ENCODE data around the gene SPTLC1. TPM values are rescaled to one million over a fixed set of nuclear protein-coding genes. Genes with fewer than 3 reads are reported as not detected.

The SPTLC1 gene
- total and polyA plus RNA-seq, 10 of the 15 experiments (the other 5 are each of a cell fraction or from before 2014, with no cell fraction given) = 38.0 to 68.7 (median 52.8) TPM

- TF ChIP-seq, protein P1, sequence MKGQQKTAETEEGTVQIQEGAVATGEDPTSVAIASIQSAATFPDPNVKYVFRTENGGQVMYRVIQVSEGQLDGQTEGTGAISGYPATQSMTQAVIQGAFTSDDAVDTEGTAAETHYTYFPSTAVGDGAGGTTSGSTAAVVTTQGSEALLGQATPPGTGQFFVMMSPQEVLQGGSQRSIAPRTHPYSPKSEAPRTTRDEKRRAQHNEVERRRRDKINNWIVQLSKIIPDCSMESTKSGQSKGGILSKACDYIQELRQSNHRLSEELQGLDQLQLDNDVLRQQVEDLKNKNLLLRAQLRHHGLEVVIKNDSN (IDR thresholded peaks at IDR 0.05; ENCODE audit: borderline replicate concordance, extremely low read length, insufficient read depth, low read depth, low read length) = no peak
- TF ChIP-seq ZNF622 (IDR thresholded peaks at IDR 0.05) (no peak), KDM1A (IDR thresholded peaks at IDR 0.05; ENCODE audit: borderline replicate concordance) (no peak), SIN3A (IDR thresholded peaks at IDR 0.05; ENCODE audit: low read depth, low read length) (no peak), ZSCAN29 (IDR thresholded peaks at IDR 0.05) (no peak), SRF (IDR thresholded peaks at IDR 0.05; ENCODE audit: low read depth in 2 of 2, low read length in 2 of 2) (no peak), PBX3 (IDR thresholded peaks at IDR 0.05; ENCODE audit: insufficient replicate concordance, low read depth, low read length) (no peak), NR2F1 (conservative IDR thresholded peaks at IDR 0.05) (no peak)
- TF ChIP-seq, protein P2, sequence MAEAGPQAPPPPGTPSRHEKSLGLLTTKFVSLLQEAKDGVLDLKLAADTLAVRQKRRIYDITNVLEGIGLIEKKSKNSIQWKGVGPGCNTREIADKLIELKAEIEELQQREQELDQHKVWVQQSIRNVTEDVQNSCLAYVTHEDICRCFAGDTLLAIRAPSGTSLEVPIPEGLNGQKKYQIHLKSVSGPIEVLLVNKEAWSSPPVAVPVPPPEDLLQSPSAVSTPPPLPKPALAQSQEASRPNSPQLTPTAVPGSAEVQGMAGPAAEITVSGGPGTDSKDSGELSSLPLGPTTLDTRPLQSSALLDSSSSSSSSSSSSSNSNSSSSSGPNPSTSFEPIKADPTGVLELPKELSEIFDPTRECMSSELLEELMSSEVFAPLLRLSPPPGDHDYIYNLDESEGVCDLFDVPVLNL (IDR thresholded peaks at IDR 0.05; ENCODE audit: low read depth, low read length) = no peak
These were observed 79.4 kb downstream of the SPTLC1 start (continued) for GRCh38 chr9:92035687-92036410.

GRCh38 chr9:92035146-92035545 is 80.1 kb downstream of the SPTLC1 start:
- H3K9me3 ChIP-seq (replicated peaks; ENCODE audit: control insufficient read depth, insufficient read depth, low read length) = no peaks in the 10 kb centered on the region
- ATAC-seq = no peak
- no peaks in the 10 kb centered on the region for H3K79me2 ChIP-seq (ENCODE audit: control insufficient read depth, insufficient read depth, low read length)
- no peaks in the 10 kb centered on the region for H3K4me1 ChIP-seq (ENCODE audit: control insufficient read depth, insufficient read depth, low read length)
- H3K9ac ChIP-seq (ENCODE audit: control insufficient read depth, insufficient read depth, low read length) = no peak overlapping the region
- POLR2A ChIA-PET = no interaction called here
- in situ Hi-C loops (cut with MboI) (no loop called here), intact Hi-C loops (cut with micrococcal nuclease; ENCODE audit: unreplicated experiment) (no loop called here)
- H3K4me2 ChIP-seq (ENCODE audit: control insufficient read depth, insufficient read depth) = no peak overlapping the region
- peaks cover 10 to 26% of the 10 kb centered on the region in 2 experiments for H3K36me3 ChIP-seq (ENCODE audit: control insufficient read depth in 2 of 2, insufficient read depth in 2 of 2, low read length in 1 of 2)
- RAD21 ChIA-PET (ENCODE audit: unreplicated experiment) = no interaction called here
- no peak for FAIRE-seq
- no peaks in the 10 kb centered on the region for H4K20me1 ChIP-seq (ENCODE audit: control insufficient read depth, insufficient read depth)
- SMC1A ChIA-PET (ENCODE audit: uncharacterized antibody, unreplicated experiment) = no interaction called here
- H2AFZ ChIP-seq (ENCODE audit: control insufficient read depth, low read depth, low read length) = no peak overlapping the region
- no peaks in the 10 kb centered on the region for H3K27me3 ChIP-seq (replicated peaks in 1 of 2; ENCODE audit: control insufficient read depth in 2 of 2, insufficient read depth in 2 of 2, low read length in 1 of 2)
- no TSS peak for BruUV-seq (replicated peaks)
- no peak for DNase-seq (ENCODE audit: low read depth, low spot score)
- WGBS (ENCODE audit: insufficient coverage, insufficient replicate concordance, low lambda C conversion rate, missing lambda C conversion rate) = 89% methylated on average over 4 of the region's 4 CpGs
- H3K27ac ChIP-seq (ENCODE audit: control insufficient read depth, insufficient read depth) = no peak overlapping the region
- no peak overlapping the region for H3K4me3 ChIP-seq
- CTCF ChIA-PET = no interaction called here
- TF ChIP-seq SUZ12 (IDR thresholded peaks at IDR 0.05; ENCODE audit: unreplicated experiment) = no peak
- TF ChIP-seq ZBED1 (IDR thresholded peaks at IDR 0.05; ENCODE audit: borderline replicate concordance) = no peak
- TF ChIP-seq, protein P3, sequence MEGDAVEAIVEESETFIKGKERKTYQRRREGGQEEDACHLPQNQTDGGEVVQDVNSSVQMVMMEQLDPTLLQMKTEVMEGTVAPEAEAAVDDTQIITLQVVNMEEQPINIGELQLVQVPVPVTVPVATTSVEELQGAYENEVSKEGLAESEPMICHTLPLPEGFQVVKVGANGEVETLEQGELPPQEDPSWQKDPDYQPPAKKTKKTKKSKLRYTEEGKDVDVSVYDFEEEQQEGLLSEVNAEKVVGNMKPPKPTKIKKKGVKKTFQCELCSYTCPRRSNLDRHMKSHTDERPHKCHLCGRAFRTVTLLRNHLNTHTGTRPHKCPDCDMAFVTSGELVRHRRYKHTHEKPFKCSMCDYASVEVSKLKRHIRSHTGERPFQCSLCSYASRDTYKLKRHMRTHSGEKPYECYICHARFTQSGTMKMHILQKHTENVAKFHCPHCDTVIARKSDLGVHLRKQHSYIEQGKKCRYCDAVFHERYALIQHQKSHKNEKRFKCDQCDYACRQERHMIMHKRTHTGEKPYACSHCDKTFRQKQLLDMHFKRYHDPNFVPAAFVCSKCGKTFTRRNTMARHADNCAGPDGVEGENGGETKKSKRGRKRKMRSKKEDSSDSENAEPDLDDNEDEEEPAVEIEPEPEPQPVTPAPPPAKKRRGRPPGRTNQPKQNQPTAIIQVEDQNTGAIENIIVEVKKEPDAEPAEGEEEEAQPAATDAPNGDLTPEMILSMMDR (IDR thresholded peaks at IDR 0.05 in 2 of 3, conservative IDR thresholded peaks at IDR 0.05 in 1 of 3; ENCODE audit: control insufficient read depth in 2 of 3, extremely low read depth in 1 of 3, insufficient read depth in 1 of 3, low read depth in 3 of 3, low read length in 3 of 3) = no peak
- no peak for TF ChIP-seq CHD2 (IDR thresholded peaks at IDR 0.05; ENCODE audit: borderline replicate concordance, low read depth, low read length)
- no peak for TF ChIP-seq ZNF384 (IDR thresholded peaks at IDR 0.05; ENCODE audit: borderline replicate concordance, low read depth, low read length)

Measured in GM12878 (cell line).